Smooth muscle cell (in vitro differentiated cells): ENCODE data around the gene PCK1. TPM values are rescaled to one million over a fixed set of nuclear protein-coding genes. Genes with fewer than 3 reads are reported as not detected.

ENCODE experiments used
- DNase-seq: peaks from one replicate; lab custom pipeline; 2025; ENCODE audit not compliant: unreplicated experiment; lab: John Stamatoyannopoulos, UW
- H2AFZ ChIP-seq: fragments of 200-600 bp; sonication (generic); 2 replicates; pipeline ENCODE4 v1.6.0; 2016; ENCODE audit warnings: antibody characterized with exemption, low read depth, mild to moderate bottlenecking
- H3F3A ChIP-seq: fragments of 200-600 bp; sonication (generic); 2 replicates; pipeline ENCODE4 v1.6.0; 2017; ENCODE audit warnings: antibody characterized with exemption, low read depth
- H3K27ac ChIP-seq: fragments of 200-600 bp; sonication (generic); 2 replicates; pipeline ENCODE4 v1.5.1; 2016; ENCODE audit warnings: low read depth, mild to moderate bottlenecking
- H3K27me3 ChIP-seq: fragments of 200-600 bp; sonication (generic); 2 replicates; pipeline ENCODE4 v1.6.1; 2016; ENCODE audit warnings: low read depth, mild to moderate bottlenecking
- H3K36me3 ChIP-seq: fragments of 200-600 bp; sonication (generic); 2 replicates; pipeline ENCODE4 v1.5.1; 2016; ENCODE audit warnings: low read depth
- H3K4me1 ChIP-seq: fragments of 200-600 bp; sonication (generic); 2 replicates; pipeline ENCODE4 v1.5.1; 2016; ENCODE audit warnings: low read depth
- H3K4me2 ChIP-seq: fragments of 200-600 bp; sonication (generic); 2 replicates; pipeline ENCODE4 v1.6.0; 2016; ENCODE audit warnings: mild to moderate bottlenecking
- H3K4me3 ChIP-seq: fragments of 200-600 bp; sonication (generic); 2 replicates; pipeline ENCODE4 v1.5.1; 2016; ENCODE audit warnings: mild to moderate bottlenecking
- H3K79me2 ChIP-seq: fragments of 200-600 bp; sonication (generic); 2 replicates; pipeline ENCODE4 v1.6.0; 2016; ENCODE audit warnings: low read depth, mild to moderate bottlenecking
- H3K9ac ChIP-seq: fragments of 200-600 bp; sonication (generic); 2 replicates; pipeline ENCODE4 v1.6.0; 2016; ENCODE audit warnings: low read depth
- H3K9me3 ChIP-seq: fragments of 200-600 bp; sonication (generic); replicated peaks from 2 replicates; pipeline ENCODE4 v1.5.1; 2016; ENCODE audit warnings: low read depth
- H4K20me1 ChIP-seq: fragments of 200-600 bp; sonication (generic); 2 replicates; pipeline ENCODE4 v1.6.0; 2016; ENCODE audit warnings: low read depth
- WGBS: methylation state at CpG from one replicate; pipeline ENCODE4 v1.1.7; 2016; ENCODE audit warnings: low lambda C conversion rate; 5-methylcytosine and 5-hydroxymethylcytosine counted together
- polyA plus RNA-seq: library from polyadenylated mRNA; unstranded; fragments of >200 nt; fragmentation: Nextera tagmentation; extraction: Ambion mirVana; gene quantifications from 2 replicates; pipeline ENCODE4 v1.2.1, GENCODE V29; 2016
- total RNA-seq: library from RNA; depleted of rRNA; stranded (reverse); fragments of >200 nt; gene quantifications from 2 replicates; pipeline ENCODE4 v1.2.3, GENCODE V29; 2014
- TF ChIP-seq, protein P1 (sequence below): fragments of 200-600 bp; sonication (generic); IDR thresholded peaks from 2 replicates; pipeline ENCODE4 v1.5.1; 2017; ENCODE audit warnings: borderline replicate concordance, mild to moderate bottlenecking, antibody characterized with exemption; ENCODE audit not compliant: insufficient read depth, poor library complexity, severe bottlenecking

PCK1 gene
- total and polyA plus RNA-seq, 2 experiments from 2014 or later = not detected

GRCh38 chr20:57514273-57514751, 46.6 kb upstream of the PCK1 start:
- no peaks in the 10 kb centered on the region for H3K9me3 ChIP-seq
- H3K4me2 ChIP-seq = no peak overlapping the region
- WGBS = 35% methylated on average over 17 of the region's 17 CpGs
- H2AFZ ChIP-seq = no peak overlapping the region
- no peaks in the 10 kb centered on the region for H3K4me1 ChIP-seq
- no peaks in the 10 kb centered on the region for H4K20me1 ChIP-seq
- no peak overlapping the region for H3K27ac ChIP-seq
- DNase-seq = no peak
- no peaks in the 10 kb centered on the region for H3K36me3 ChIP-seq
- no peaks in the 10 kb centered on the region for H3K27me3 ChIP-seq
- TF ChIP-seq, protein P1, sequence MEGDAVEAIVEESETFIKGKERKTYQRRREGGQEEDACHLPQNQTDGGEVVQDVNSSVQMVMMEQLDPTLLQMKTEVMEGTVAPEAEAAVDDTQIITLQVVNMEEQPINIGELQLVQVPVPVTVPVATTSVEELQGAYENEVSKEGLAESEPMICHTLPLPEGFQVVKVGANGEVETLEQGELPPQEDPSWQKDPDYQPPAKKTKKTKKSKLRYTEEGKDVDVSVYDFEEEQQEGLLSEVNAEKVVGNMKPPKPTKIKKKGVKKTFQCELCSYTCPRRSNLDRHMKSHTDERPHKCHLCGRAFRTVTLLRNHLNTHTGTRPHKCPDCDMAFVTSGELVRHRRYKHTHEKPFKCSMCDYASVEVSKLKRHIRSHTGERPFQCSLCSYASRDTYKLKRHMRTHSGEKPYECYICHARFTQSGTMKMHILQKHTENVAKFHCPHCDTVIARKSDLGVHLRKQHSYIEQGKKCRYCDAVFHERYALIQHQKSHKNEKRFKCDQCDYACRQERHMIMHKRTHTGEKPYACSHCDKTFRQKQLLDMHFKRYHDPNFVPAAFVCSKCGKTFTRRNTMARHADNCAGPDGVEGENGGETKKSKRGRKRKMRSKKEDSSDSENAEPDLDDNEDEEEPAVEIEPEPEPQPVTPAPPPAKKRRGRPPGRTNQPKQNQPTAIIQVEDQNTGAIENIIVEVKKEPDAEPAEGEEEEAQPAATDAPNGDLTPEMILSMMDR = peak; percentile 83
- no peak overlapping the region for H3K9ac ChIP-seq
- no peaks in the 10 kb centered on the region for H3K79me2 ChIP-seq
- no peak overlapping the region for H3K4me3 ChIP-seq
- no peaks in the 10 kb centered on the region for H3F3A ChIP-seq

DNA sequence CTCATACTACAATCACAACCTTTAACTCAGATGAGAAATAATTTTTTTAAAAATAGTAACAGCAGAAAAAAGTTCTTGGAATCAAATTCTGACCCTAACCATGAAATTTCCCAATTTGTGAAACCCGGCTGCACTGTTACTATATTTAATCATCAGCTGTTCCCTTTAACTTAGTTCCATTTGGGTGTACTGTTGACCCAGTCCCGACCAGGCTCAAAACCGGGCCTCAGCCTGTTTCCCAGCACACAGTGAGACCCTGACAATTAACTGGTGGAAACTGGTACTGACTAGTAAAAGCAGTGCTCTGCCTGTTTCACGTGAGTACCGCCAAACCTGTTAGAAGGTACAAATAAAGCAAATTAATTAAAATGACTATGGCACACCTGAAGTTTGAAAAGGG, 43.0 kb upstream of the PCK1 start:
- no peak overlapping the region for H3K4me3 ChIP-seq
- H3K9me3 ChIP-seq = no peaks in the 10 kb centered on the region
- no peaks in the 10 kb centered on the region for H3K79me2 ChIP-seq
- TF ChIP-seq, protein P1 = no peak
- no peaks in the 10 kb centered on the region for H3K27me3 ChIP-seq
- H4K20me1 ChIP-seq = no peaks in the 10 kb centered on the region
- H3K9ac ChIP-seq = no peak overlapping the region
- no peak for DNase-seq
- H3K4me2 ChIP-seq = no peak overlapping the region
- no peak overlapping the region for H3K27ac ChIP-seq
- no peaks in the 10 kb centered on the region for H3K4me1 ChIP-seq
- no peaks in the 10 kb centered on the region for H3F3A ChIP-seq
- no peaks in the 10 kb centered on the region for H3K36me3 ChIP-seq
- H2AFZ ChIP-seq = no peak overlapping the region
- 93% methylated on average over 5 of the region's 5 CpGs for WGBS

DNA sequence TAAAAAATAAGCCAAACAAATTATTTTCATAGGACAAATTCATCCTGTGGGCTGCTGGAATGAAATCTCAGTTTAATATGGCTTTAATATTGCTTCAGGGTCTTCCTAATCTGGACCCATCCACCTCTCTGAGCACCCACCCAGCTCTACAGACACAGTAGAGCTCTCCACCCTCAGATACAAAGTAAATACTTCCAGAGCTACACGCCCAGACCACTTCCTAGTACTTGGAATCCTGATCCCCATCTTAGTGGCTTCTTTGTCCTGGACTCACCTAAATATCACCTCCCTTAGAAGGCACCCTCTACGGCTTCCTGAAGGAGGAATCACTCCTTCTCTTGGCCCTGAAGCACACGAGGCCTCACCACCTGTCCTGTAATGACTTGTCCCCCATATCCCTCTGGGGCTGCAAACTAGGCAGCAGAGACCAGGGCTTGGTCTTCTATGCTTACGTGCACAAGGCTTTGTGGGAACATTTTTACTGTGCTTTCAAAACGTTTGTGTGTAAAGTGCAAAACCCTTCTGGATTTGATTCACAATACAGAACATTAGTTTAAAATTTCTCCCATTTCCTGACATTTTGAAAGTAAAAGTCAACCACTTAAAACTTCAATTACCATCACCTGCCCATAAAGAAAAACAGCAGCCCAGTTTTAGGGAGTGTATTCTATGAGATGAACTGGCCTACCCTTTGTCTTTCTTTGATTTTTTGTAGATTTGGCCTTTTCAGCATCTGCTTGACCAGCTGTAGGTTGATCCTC, 38.4 kb upstream of the PCK1 start:
- no peak overlapping the region for H3K27ac ChIP-seq
- H4K20me1 ChIP-seq = no peaks in the 10 kb centered on the region
- no peaks in the 10 kb centered on the region for H3K79me2 ChIP-seq
- H3K9ac ChIP-seq = no peak overlapping the region
- no peaks in the 10 kb centered on the region for H3K27me3 ChIP-seq
- WGBS = 80% methylated on average over 5 of the region's 5 CpGs
- no peak overlapping the region for H3K4me3 ChIP-seq
- H3K4me2 ChIP-seq = no peak overlapping the region
- no peaks in the 10 kb centered on the region for H3K9me3 ChIP-seq
- H3K4me1 ChIP-seq = peaks cover 6% of the 10 kb centered on the region
- no peak overlapping the region for H2AFZ ChIP-seq
- no peak for DNase-seq
- no peaks in the 10 kb centered on the region for H3K36me3 ChIP-seq
- no peaks in the 10 kb centered on the region for H3F3A ChIP-seq
- TF ChIP-seq, protein P1 = no peak

DNA sequence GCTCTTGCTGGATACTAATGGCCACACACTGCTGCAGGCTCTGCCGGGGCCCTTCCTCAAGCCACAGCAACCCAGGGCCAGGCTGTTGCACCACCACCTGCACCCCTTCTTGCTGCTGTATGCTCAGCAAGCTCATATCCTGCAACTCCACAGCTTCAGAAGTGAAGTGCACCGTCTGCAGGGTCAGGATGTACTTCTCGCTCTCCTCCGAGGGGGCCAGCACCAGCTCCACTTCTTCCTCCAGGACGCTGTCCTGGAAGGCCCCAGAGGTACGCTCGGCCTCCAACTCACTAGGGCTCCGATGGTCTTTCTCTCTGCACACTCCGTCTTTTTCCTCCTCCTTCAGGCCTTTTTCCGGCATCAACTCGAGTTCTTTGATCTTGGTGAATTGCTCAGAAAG, 37.1 kb upstream of the PCK1 start:
- H3K9ac ChIP-seq = no peak overlapping the region
- H3K79me2 ChIP-seq = no peaks in the 10 kb centered on the region
- no peak overlapping the region for H3K27ac ChIP-seq
- H4K20me1 ChIP-seq = no peaks in the 10 kb centered on the region
- DNase-seq = no peak
- H3K27me3 ChIP-seq = no peaks in the 10 kb centered on the region
- WGBS = 90% methylated on average over 11 of the region's 11 CpGs
- no peaks in the 10 kb centered on the region for H3F3A ChIP-seq
- TF ChIP-seq, protein P1 = no peak
- no peak overlapping the region for H2AFZ ChIP-seq
- peaks cover 6% of the 10 kb centered on the region for H3K4me1 ChIP-seq
- H3K4me2 ChIP-seq = no peak overlapping the region
- no peak overlapping the region for H3K4me3 ChIP-seq
- H3K36me3 ChIP-seq = no peaks in the 10 kb centered on the region
- no peaks in the 10 kb centered on the region for H3K9me3 ChIP-seq
